Measurements from ENCODE around the gene DDX42.
A peak's percentile ranks its signal among the peaks of the same experiment; 100 is the strongest.

DDX42 gene

GRCh38 chr17:63833741-63834373 is 59.9 kb downstream of the DDX42 start:
- Histone ChIP-seq H3K4me1 (ENCODE audit: control insufficient read depth, low read length) (peaks cover 26% of the 10 kb centered on the region), H3K79me2 (ENCODE audit: control insufficient read depth, low read length) (peaks cover 47% of the 10 kb centered on the region), H3K36me3 (ENCODE audit: control insufficient read depth, low read length) (peaks cover 94% of the 10 kb centered on the region), H3K4me3 (ENCODE audit: low read length) (no peak overlapping the region), H3K4me2 (ENCODE audit: low read length) (no peak overlapping the region), H3K27me3 (ENCODE audit: control insufficient read depth, low read length) (no peaks in the 10 kb centered on the region), H4K20me1 (ENCODE audit: control insufficient read depth, insufficient read depth, low read depth, low read length) (no peaks in the 10 kb centered on the region; the same call in 1 of the 2 replicates), H3K9me3 (ENCODE audit: control insufficient read depth, insufficient read depth, low read length) (no peaks in the 10 kb centered on the region), H3K9me2 (replicated peaks; ENCODE audit: control insufficient read depth, low read length) (no peaks in the 10 kb centered on the region), H3K27ac (ENCODE audit: low read depth, low read length) (no peak overlapping the region), H3F3A (ENCODE audit: control insufficient read depth, insufficient read depth) (peaks cover 13% of the 10 kb centered on the region)
- no peak for TF ChIP-seq EZH2phosphoT487 (IDR thresholded peaks at IDR 0.05; ENCODE audit: borderline replicate concordance, low read length)
- TF ChIP-seq, protein P1, sequence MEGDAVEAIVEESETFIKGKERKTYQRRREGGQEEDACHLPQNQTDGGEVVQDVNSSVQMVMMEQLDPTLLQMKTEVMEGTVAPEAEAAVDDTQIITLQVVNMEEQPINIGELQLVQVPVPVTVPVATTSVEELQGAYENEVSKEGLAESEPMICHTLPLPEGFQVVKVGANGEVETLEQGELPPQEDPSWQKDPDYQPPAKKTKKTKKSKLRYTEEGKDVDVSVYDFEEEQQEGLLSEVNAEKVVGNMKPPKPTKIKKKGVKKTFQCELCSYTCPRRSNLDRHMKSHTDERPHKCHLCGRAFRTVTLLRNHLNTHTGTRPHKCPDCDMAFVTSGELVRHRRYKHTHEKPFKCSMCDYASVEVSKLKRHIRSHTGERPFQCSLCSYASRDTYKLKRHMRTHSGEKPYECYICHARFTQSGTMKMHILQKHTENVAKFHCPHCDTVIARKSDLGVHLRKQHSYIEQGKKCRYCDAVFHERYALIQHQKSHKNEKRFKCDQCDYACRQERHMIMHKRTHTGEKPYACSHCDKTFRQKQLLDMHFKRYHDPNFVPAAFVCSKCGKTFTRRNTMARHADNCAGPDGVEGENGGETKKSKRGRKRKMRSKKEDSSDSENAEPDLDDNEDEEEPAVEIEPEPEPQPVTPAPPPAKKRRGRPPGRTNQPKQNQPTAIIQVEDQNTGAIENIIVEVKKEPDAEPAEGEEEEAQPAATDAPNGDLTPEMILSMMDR (IDR thresholded peaks at IDR 0.05; ENCODE audit: low read depth, low read length, poor library complexity, severe bottlenecking): no peak

DNA sequence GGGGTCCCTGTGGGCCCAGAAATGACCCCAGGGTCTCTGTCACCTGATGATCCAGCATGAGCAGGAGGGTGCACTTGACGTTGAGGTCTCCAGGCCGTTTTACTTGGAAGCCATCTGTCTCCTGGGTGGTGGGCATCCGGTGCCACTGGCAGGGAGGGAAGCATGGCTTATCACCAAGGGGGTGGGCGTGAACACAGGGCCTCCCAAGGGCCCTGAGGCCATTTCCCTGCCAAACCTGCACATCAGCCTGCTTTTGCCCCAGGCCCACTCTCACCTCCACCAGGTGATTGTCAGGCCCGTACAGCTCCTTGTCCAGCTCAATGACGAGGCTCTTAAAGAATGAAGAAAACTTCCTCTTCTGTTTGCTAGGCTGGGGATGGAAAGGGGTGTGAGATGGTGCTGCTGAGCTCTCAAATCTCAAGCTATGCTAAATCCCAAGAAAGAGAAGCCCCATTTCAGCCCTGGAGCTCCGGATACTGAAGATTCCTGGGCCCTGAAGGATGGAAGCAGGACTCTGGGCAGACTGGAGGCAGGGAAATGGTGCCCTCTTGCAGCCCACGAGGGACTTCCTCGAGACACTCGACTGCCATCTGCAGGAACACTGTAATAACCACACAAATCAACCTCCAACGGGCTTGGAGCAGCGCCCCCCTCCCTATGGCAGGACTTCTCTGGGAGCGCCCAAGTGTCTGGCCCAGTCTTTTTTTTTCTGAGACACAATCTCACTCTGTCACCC is 60.6 kb downstream of the DDX42 start:
- H3K9me2 ChIP-seq (replicated peaks; ENCODE audit: control insufficient read depth, low read length): no peaks in the 10 kb centered on the region
- H3K27ac ChIP-seq (ENCODE audit: low read depth, low read length): peak overlapping the region; percentile 29
- peaks cover 89% of the 10 kb centered on the region for H3K36me3 ChIP-seq (ENCODE audit: control insufficient read depth, low read length)
- H3K4me3 ChIP-seq (ENCODE audit: low read length): no peak overlapping the region
- no peaks in the 10 kb centered on the region for H3K27me3 ChIP-seq (ENCODE audit: control insufficient read depth, low read length)
- H3F3A ChIP-seq (ENCODE audit: control insufficient read depth, insufficient read depth): peaks cover 13% of the 10 kb centered on the region
- H3K4me2 ChIP-seq (ENCODE audit: low read length): peak overlapping the region; percentile 6; the same call in 1 of the 2 replicates
- H3K79me2 ChIP-seq (ENCODE audit: control insufficient read depth, low read length): peaks cover 47% of the 10 kb centered on the region
- H3K9me3 ChIP-seq (ENCODE audit: control insufficient read depth, insufficient read depth, low read length): no peaks in the 10 kb centered on the region
- peaks cover 26% of the 10 kb centered on the region for H3K4me1 ChIP-seq (ENCODE audit: control insufficient read depth, low read length)
- H4K20me1 ChIP-seq (ENCODE audit: control insufficient read depth, insufficient read depth, low read depth, low read length): no peaks in the 10 kb centered on the region; the same call in 1 of the 2 replicates
- TF ChIP-seq, protein P1 (IDR thresholded peaks at IDR 0.05; ENCODE audit: low read depth, low read length, poor library complexity, severe bottlenecking): peak; percentile 98
- no peak for TF ChIP-seq EZH2phosphoT487 (IDR thresholded peaks at IDR 0.05; ENCODE audit: borderline replicate concordance, low read length)

DNA sequence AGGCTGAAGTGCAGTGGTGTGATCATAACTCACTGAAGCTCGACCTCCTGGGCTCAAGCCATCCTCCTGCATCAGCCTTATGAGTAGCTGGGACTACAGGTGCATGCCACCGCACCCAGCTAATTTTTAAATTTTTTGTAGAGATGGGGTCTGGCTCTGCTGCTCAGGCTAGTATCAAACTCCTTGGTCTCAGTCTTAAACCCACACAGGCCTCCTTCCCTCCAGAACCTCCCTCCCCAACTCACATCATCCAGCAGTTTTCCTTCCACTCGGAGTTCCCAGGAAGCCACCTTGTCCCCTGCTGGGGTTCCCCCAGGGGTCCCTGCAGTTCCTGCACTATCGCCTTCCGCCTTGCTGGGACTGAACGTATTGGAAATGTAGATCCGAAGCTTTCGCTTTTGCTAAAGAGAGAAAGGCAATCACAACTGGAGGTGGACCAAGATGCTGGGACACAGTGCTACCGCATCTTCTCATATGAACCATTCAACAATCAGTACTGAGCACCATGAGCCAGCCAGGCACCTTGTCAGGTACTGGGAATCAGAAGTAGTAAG is 61.3 kb downstream of the DDX42 start:
- Histone ChIP-seq H3F3A (ENCODE audit: control insufficient read depth, insufficient read depth) (peaks cover 13% of the 10 kb centered on the region), H3K9me3 (ENCODE audit: control insufficient read depth, insufficient read depth, low read length) (no peaks in the 10 kb centered on the region), H3K27ac (ENCODE audit: low read depth, low read length) (peak overlapping the region; percentile 8; the same call in 1 of the 2 replicates), H3K9me2 (replicated peaks; ENCODE audit: control insufficient read depth, low read length) (no peaks in the 10 kb centered on the region), H3K4me3 (ENCODE audit: low read length) (no peak overlapping the region), H3K4me1 (ENCODE audit: control insufficient read depth, low read length) (peaks cover 31% of the 10 kb centered on the region), H3K36me3 (ENCODE audit: control insufficient read depth, low read length) (peaks cover 82% of the 10 kb centered on the region), H3K27me3 (ENCODE audit: control insufficient read depth, low read length) (no peaks in the 10 kb centered on the region), H3K79me2 (ENCODE audit: control insufficient read depth, low read length) (peaks cover 47% of the 10 kb centered on the region), H3K4me2 (ENCODE audit: low read length) (peak overlapping the region; percentile 6; the same call in 1 of the 2 replicates), H4K20me1 (ENCODE audit: control insufficient read depth, insufficient read depth, low read depth, low read length) (no peaks in the 10 kb centered on the region; the same call in 1 of the 2 replicates)
- no peak for TF ChIP-seq EZH2phosphoT487 (IDR thresholded peaks at IDR 0.05; ENCODE audit: borderline replicate concordance, low read length)
- TF ChIP-seq, protein P1 (IDR thresholded peaks at IDR 0.05; ENCODE audit: low read depth, low read length, poor library complexity, severe bottlenecking): no peak

Measured in DOHH2 (cell line).